Measurements from ENCODE around the gene TRPM3.

Gene TRPM3

DNA sequence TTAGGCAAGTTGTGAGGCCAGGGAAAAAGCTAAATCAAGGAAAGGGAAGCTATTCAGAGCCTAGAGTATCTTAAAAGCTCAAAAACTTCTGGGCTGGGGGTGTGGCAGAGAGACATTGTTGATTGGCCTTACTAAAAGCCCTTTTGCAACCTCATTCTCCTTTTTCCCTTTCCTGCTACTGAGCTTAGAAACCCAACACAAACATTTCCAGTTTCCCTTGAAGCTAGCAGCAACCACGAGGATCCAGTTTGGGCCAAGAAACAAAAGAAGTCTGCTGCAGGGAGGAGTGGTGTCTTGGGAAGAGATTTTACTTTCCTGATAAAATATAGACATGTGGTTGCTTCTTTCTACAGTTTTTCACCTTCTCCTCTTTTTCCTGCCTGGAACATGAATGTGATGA is 571.5 kb downstream of the TRPM3 start:
- no peak for DNase-seq (ENCODE audit: low spot score)
- TF ChIP-seq, protein P1, sequence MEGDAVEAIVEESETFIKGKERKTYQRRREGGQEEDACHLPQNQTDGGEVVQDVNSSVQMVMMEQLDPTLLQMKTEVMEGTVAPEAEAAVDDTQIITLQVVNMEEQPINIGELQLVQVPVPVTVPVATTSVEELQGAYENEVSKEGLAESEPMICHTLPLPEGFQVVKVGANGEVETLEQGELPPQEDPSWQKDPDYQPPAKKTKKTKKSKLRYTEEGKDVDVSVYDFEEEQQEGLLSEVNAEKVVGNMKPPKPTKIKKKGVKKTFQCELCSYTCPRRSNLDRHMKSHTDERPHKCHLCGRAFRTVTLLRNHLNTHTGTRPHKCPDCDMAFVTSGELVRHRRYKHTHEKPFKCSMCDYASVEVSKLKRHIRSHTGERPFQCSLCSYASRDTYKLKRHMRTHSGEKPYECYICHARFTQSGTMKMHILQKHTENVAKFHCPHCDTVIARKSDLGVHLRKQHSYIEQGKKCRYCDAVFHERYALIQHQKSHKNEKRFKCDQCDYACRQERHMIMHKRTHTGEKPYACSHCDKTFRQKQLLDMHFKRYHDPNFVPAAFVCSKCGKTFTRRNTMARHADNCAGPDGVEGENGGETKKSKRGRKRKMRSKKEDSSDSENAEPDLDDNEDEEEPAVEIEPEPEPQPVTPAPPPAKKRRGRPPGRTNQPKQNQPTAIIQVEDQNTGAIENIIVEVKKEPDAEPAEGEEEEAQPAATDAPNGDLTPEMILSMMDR (IDR thresholded peaks at IDR 0.05; ENCODE audit: extremely low read depth, missing control alignments), result no peak

DNA sequence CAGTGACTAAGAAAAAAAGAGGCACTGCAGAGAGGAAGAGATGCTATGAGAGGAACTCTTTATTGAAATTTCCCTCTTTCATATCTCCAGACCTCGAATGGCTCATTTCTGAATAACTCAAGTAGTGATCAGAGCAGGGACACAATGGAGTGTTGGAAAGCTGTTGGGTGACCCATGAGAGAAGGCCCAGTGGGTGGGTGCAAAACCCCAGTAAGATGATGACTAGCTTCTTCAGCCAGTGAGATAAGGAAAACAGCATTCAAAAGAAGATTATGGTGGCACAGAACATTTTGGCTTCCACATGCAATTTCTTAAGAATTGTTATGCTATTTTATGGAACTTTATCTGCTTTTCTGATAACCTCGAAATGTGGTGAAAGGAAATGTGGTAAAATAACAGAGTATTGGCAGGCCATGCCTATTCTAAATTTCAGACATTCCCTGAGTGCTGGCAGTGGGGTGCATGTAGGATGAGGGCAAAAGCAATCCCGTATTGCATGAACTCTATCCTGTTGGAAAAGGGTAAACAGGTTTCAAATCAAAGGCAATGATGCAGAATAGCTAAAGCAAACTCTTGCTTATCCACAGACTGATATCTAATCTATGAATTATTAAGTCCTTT is 579.0 kb downstream of the TRPM3 start:
- TF ChIP-seq, protein P1 (IDR thresholded peaks at IDR 0.05; ENCODE audit: extremely low read depth, missing control alignments), result no peak
- no peak for DNase-seq (ENCODE audit: low spot score)

DNA sequence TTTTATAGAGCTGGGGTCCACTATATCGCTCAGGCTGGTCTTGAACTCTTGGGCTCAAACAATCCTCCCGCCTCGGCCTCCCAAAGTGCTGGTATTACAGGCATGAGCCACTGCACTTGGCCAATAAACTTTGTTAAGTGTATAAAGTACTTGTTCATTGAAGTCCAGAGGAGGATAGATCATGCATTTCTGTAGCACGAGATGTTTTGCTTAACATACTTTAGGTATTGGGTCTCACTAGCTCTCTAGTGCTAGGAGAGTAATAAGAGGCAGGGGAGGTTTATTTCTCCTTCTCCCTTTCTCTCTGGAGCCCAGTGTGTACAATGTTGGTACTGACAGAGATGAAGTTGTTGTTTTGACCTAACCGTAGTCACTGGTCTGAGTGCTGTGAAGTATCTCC is 581.4 kb downstream of the TRPM3 start:
- TF ChIP-seq, protein P1 (IDR thresholded peaks at IDR 0.05; ENCODE audit: extremely low read depth, missing control alignments), result no peak

DNA sequence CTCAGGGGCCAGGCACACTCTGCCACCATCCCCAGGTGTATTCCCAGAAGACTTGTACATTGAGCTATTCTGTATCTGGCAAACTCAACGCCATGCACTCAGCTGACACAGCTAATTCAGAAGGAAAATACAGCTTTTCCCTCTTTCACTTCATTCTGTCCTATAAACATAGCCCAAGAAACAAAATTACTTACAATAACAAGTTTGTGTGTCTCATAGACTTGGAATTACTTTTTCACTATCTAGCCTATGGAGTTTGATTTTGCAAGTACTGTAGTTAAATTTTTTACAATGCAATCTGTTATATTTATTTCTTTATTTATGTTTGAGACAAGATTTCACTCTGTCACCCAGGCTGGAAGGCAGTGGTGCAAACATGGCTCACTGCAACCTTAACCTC is 581.9 kb downstream of the TRPM3 start:
- no peak for DNase-seq (ENCODE audit: low spot score)
- TF ChIP-seq, protein P1 (IDR thresholded peaks at IDR 0.05; ENCODE audit: extremely low read depth, missing control alignments), result no peak

More for the DNA sequence above, 581.4 kb downstream of the TRPM3 start:
- DNase-seq (ENCODE audit: low spot score), result no peak

DNA sequence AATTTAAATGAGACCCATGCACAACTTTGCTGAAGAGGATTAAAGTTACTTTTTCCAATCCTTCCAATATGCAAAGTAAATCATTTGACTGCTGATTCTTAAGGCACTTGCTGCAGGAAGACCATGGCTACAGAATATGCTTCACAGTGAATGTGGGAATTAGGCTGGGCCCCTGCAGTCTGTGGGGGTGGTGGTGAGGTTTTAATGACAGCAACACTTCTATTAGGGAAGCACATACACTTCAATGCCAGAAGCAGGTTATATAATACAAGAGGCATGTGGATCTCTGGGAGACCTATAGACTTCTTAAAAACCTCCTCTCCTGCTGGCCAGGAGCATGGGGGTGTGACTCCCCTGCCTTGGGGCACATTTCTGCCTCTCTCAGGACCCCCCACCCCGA is 582.4 kb downstream of the TRPM3 start:
- TF ChIP-seq, protein P1 (IDR thresholded peaks at IDR 0.05; ENCODE audit: extremely low read depth, missing control alignments), result no peak
- DNase-seq (ENCODE audit: low spot score), result no peak

DNA sequence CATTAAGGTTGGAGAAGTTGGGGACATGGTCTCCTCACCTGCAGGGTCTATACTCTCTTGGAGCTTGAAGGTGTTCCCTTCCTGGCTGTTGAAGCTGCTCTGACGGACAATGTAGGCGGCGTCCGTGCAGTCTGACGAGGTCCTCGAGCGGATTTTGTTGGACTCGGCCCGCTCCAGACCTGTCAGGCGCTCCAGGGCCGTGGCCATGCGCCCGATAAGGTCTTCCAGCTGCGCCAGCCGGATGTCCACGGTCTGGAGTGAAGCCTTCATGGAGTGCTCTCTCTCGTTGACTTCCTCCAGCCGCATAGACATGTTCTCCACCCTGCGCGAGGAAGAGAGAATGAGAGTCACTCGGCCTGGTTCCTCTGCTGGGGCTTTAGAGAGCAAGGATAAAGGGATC is 584.3 kb downstream of the TRPM3 start:
- no peak for DNase-seq (ENCODE audit: low spot score)
- TF ChIP-seq, protein P1 (IDR thresholded peaks at IDR 0.05; ENCODE audit: extremely low read depth, missing control alignments), result no peak

DNA sequence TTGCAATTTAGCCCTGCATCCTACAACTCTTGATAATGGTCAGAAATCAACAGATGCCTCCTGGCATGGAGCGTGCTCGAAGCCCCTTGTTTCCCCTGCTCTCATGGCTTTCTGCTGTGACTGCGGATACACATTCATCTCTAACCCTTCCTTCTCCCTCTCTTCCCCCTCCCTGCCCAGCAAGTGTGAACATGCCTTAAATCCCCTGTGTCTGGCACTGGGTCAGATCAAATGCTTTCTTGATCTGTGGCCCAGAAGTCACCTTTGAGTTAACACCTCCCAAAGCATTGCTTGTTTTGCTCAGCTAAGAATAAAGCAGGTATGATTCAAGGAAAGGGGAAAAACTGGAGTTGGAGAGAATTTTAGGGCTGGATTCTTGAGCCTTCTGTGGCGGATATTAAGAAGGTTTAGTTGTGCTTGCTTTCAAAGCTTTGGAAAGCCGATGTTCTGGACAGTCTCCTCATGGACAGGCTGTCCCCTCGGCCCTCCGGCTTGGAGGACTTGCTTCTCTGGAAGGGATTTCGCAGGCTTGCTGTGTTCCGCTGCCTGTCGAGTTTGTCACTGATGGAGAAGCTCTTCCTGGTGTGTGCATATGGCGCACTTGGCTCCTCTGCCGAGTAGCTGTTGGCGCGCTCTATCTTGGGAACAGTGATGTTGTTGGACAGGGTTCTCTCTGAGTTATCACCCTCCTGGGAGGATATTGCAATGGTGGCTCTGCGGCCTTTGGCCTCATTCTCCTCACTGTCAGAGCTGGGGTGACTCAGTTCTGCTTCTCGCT is 585.7 kb downstream of the TRPM3 start:
- TF ChIP-seq, protein P1 (IDR thresholded peaks at IDR 0.05; ENCODE audit: extremely low read depth, missing control alignments), result no peak
- no peak for DNase-seq (ENCODE audit: low spot score)

All from GM20000 (cell line).